Upper lobe of left lung (tissue), 4 donors: ENCODE measurements around the gene GALNT7.

Experiments
- CTCF ChIP-seq, 6 experiments: fragments of 450-650 bp in 4 of 6; fragments of 200-600 bp in 2 of 6; sonication (generic) in 2 of 6; IDR thresholded peaks; one replicate each; pipeline ENCODE4 v1.5.1; 2016 to 2019; ENCODE audit warnings: antibody characterized with exemption in 6 of 6
- EP300 ChIP-seq, 4 donors: sonication (generic); formaldehyde crosslinking; IDR thresholded peaks; one replicate each; pipeline ENCODE4 v1.5.1; 2017; ENCODE audit warnings: antibody characterized with exemption in 4 of 4, control low read depth in 2 of 4
- POLR2A ChIP-seq, 4 donors: fragments of 450-650 bp; IDR thresholded peaks; one replicate each; pipeline ENCODE4 v1.5.1; 2016 to 2017; ENCODE audit warnings: antibody characterized with exemption in 4 of 4, mild to moderate bottlenecking in 2 of 4

GRCh38 chr4:173223743-173224142, 55.1 kb downstream of the GALNT7 start:
- TF ChIP-seq CTCF (IDR thresholded peaks at IDR 0.05), result no peak
- TF ChIP-seq POLR2A (IDR thresholded peaks at IDR 0.05), result no peak
- TF ChIP-seq EP300 (IDR thresholded peaks at IDR 0.05), result no peak
